ENCODE results near the gene FOXB2.

Gene FOXB2

GRCh38 chr9:77005216-77005615 is 14.2 kb upstream of the FOXB2 start:
- ChIA-PET POLR2A (ENCODE audit: low non-redundant PET) (no interaction called here), CTCF (interaction anchor here (0.6 to 0.7 kb wide), 2 partner anchors 14 to 152 kb away, joined by 3 to 6 read pairs; partner anchors contain the start of gene FOXB2)

DNA sequence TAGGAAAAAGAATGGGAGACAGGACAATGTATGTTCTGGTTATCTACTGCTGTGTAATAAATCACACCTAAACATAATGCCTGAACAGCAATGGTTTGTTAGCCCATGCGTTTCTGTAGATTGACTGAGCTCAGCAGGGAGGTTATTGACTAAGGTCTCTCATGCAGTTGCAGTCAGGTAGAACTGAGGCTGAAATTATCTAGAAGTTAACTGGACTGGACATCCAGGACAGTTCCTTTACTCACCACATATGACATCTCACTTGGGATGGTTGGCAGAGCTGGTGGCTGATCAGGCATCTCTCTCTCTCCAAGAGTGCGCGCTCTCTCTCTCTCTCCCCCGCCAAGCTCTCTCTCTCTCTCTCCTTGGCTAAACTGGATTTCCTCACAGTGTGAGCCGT is 8.9 kb upstream of the FOXB2 start:
- H3K27ac ChIP-seq: no peak overlapping the region
- no peak for TF ChIP-seq CTCF (conservative IDR thresholded peaks at IDR 0.05; ENCODE audit: low read depth)
- ChIA-PET POLR2A (ENCODE audit: low non-redundant PET) (no interaction called here), CTCF (interaction anchor here (0.6 to 1.5 kb wide), 7 partner anchors 9 to 933 kb away, joined by 3 to 4 read pairs (median 3); partner anchors contain the start of gene FOXB2)
- DNase-seq (ENCODE audit: low spot score): no peak

More at GRCh38 chr9:77005216-77005615, 14.2 kb upstream of the FOXB2 start:
- no peak for TF ChIP-seq CTCF (conservative IDR thresholded peaks at IDR 0.05; ENCODE audit: low read depth)
- DNase-seq (ENCODE audit: low spot score): no peak
- no peak overlapping the region for H3K27ac ChIP-seq

GRCh38 chr9:77011973-77012821 is 7.3 kb upstream of the FOXB2 start:
- POLR2A ChIA-PET (ENCODE audit: low non-redundant PET): no interaction called here
- DNase-seq (ENCODE audit: low spot score): no peak
- TF ChIP-seq CTCF (conservative IDR thresholded peaks at IDR 0.05; ENCODE audit: low read depth): peak; percentile 42
- no peak overlapping the region for H3K27ac ChIP-seq
- CTCF ChIA-PET: no interaction called here

- ChIA-PET CTCF (interaction anchor here (1.1 to 1.2 kb wide), 2 partner anchors 55 to 136 kb away, joined by 3 to 4 read pairs; no protein-coding TSS in a partner anchor), POLR2A (ENCODE audit: low non-redundant PET) (no interaction called here)
- H3K27ac ChIP-seq: no peak overlapping the region
- TF ChIP-seq CTCF (conservative IDR thresholded peaks at IDR 0.05; ENCODE audit: low read depth): no peak
- DNase-seq (ENCODE audit: low spot score): no peak
Observed at GRCh38 chr9:77013206-77013931, 6.1 kb upstream of the FOXB2 start.

DNA sequence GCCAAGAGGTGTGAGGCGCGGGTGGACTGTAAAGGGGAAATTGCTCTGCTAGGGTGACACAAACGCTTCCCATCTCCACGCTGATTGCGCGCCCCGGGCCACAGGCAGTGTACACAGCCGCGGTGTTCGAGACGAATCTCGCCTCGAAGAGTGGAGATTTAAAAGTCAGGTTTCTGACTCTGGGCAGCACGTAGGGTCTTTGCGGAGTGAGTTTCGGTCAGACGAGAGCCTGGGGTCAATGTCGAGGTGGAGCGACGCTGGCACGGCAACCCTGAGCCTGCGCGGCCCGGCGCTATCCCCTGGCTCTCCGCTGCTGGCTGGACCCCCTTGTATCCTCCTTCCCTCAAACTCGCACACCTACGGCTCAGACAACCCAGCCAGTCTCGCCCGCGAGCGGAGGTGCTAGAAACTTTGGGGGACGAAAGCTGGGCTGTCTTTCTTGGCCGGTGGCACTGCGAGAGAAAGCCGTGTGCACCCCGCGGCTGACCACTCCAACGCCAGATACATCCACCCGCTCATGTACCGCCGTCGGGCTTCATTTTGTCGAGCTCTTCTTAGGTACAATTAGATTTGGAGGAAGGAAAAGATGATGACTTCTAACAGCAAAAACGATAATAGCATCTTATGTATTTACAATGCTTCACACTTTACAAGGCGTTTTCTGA is 5.4 kb upstream of the FOXB2 start:
- POLR2A ChIA-PET (ENCODE audit: low non-redundant PET): no interaction called here

More for the DNA sequence above, 5.4 kb upstream of the FOXB2 start:
- no peak for TF ChIP-seq CTCF (conservative IDR thresholded peaks at IDR 0.05; ENCODE audit: low read depth)
- CTCF ChIA-PET: interaction anchor here (0.6 to 1.4 kb wide), 4 partner anchors 54 to 620 kb away, joined by 3 to 4 read pairs (median 4); no protein-coding TSS in a partner anchor
- H3K27ac ChIP-seq: no peak overlapping the region
- no peak for DNase-seq (ENCODE audit: low spot score)

Measured in RWPE1 (cell line).